Neural progenitor cell (in vitro differentiated cells): ENCODE measurements around the gene PRAMEF10. TPM values are rescaled to one million over a fixed set of nuclear protein-coding genes. Genes with fewer than 3 reads are reported as not detected.
"Not testable (repeated sequence)": the region's sequence is repeated elsewhere in the genome, so short reads cannot be mapped to it uniquely, and the experiment has no call there.

Source experiments
- DNase-seq: peaks from one replicate; pipeline ENCODE4 v3.0.0-alpha.2; 2016; ENCODE audit warnings: low spot score
- H2AFZ ChIP-seq: fragments of 200-600 bp; sonication (generic); replicated peaks from 2 replicates; pipeline ENCODE4 v1.6.1; 2016; ENCODE audit warnings: antibody characterized with exemption
- H3F3A ChIP-seq: fragments of 200-600 bp; sonication (generic); 2 replicates; pipeline ENCODE4 v1.6.1; 2016; ENCODE audit warnings: antibody characterized with exemption, low read depth
- H3K27ac ChIP-seq: fragments of 200-600 bp; sonication (generic); 2 replicates; pipeline ENCODE4 v1.5.1; 2016; ENCODE audit warnings: mild to moderate bottlenecking
- H3K27me3 ChIP-seq: fragments of 200-600 bp; sonication (generic); 2 replicates; pipeline ENCODE4 v1.6.1; 2016; ENCODE audit warnings: mild to moderate bottlenecking, moderate library complexity
- H3K36me3 ChIP-seq: fragments of 200-600 bp; sonication (generic); 2 replicates; pipeline ENCODE4 v1.5.1; 2016
- H3K4me1 ChIP-seq: fragments of 200-600 bp; sonication (generic); 2 replicates; pipeline ENCODE4 v1.6.1; 2016; ENCODE audit warnings: mixed run types
- H3K4me2 ChIP-seq: fragments of 200-600 bp; sonication (generic); 2 replicates; pipeline ENCODE4 v1.6.1; 2016
- H3K4me3 ChIP-seq: fragments of 200-600 bp; sonication (generic); 2 replicates; pipeline ENCODE4 v1.5.1; 2016
- H3K79me2 ChIP-seq: fragments of 200-600 bp; sonication (generic); 2 replicates; pipeline ENCODE4 v1.6.1; 2016; ENCODE audit warnings: low read depth
- H3K9ac ChIP-seq: fragments of 200-600 bp; sonication (generic); 2 replicates; pipeline ENCODE4 v1.6.1; 2016
- H3K9me3 ChIP-seq: fragments of 200-600 bp; sonication (generic); 2 replicates; pipeline ENCODE4 v1.5.1; 2016; ENCODE audit warnings: low read depth
- H4K20me1 ChIP-seq: fragments of 200-600 bp; sonication (generic); 2 replicates; pipeline ENCODE4 v1.6.1; 2016; ENCODE audit warnings: low read depth
- H3K27ac Mint-ChIP-seq: 3 replicates; pipeline ENCODE4 v1.8.0; 2021; ENCODE audit warnings: mixed read lengths
- H3K27me3 Mint-ChIP-seq: 2 replicates; pipeline ENCODE4 v1.8.0; 2022; ENCODE audit warnings: low read depth, mild to moderate bottlenecking, inconsistent platforms, moderate library complexity, mixed read lengths; ENCODE audit not compliant: insufficient read depth
- H3K36me3 Mint-ChIP-seq: 3 replicates; pipeline ENCODE4 v1.8.0; 2021; ENCODE audit warnings: mixed read lengths
- H3K4me1 Mint-ChIP-seq: 3 replicates; pipeline ENCODE4 v1.8.0; 2021; ENCODE audit warnings: mixed read lengths
- H3K4me3 Mint-ChIP-seq: 3 replicates; pipeline ENCODE4 v1.8.0; 2021; ENCODE audit warnings: mild to moderate bottlenecking, moderate library complexity, mixed read lengths
- H3K9me3 Mint-ChIP-seq: 3 replicates; pipeline ENCODE4 v1.8.0; 2020; ENCODE audit warnings: mixed read lengths
- EZH2 ChIP-seq: fragments of 200-600 bp; sonication (generic); IDR thresholded peaks from 2 replicates; pipeline ENCODE4 v1.6.1; 2017; ENCODE audit warnings: antibody characterized with exemption, mild to moderate bottlenecking, moderate library complexity
- EZH2phosphoT487 ChIP-seq: fragments of 200-600 bp; sonication (generic); IDR thresholded peaks from 2 replicates; pipeline ENCODE4 v1.6.1; 2017; ENCODE audit warnings: antibody characterized with exemption
- small RNA-seq: library from RNA; depleted of rRNA; stranded (forward); fragments of <200 nt; gene quantifications from one replicate; pipeline ENCODE3, GENCODE V24; 2015
- total RNA-seq: library from RNA; depleted of rRNA; stranded (reverse); fragments of >200 nt; gene quantifications from 2 replicates; pipeline ENCODE4 v1.2.3, GENCODE V29; 2015; ENCODE audit warnings: low replicate concordance

The PRAMEF10 gene
- total RNA-seq, 1 donor from 2014 or later, result not detected

GRCh38 chr1:12878453-12878852 lies 19.6 kb downstream of the PRAMEF10 start:
- not testable (repeated sequence) for H3K9me3 Mint-ChIP-seq, H4K20me1 ChIP-seq, H3K36me3 Mint-ChIP-seq, H3K79me2 ChIP-seq, H3K4me3 ChIP-seq, H3K36me3 ChIP-seq, H3K4me3 Mint-ChIP-seq, H3K4me2 ChIP-seq, H3K27ac Mint-ChIP-seq, H3K4me1 Mint-ChIP-seq, H3K27ac ChIP-seq, H2AFZ ChIP-seq, H3K27me3 Mint-ChIP-seq, H3K27me3 ChIP-seq, H3K9ac ChIP-seq, H3K4me1 ChIP-seq, H3F3A ChIP-seq, DNase-seq, H3K9me3 ChIP-seq

- H3K27me3 ChIP-seq, result not testable (repeated sequence)
Observed at GRCh38 chr1:12863131-12863880, 34.8 kb downstream of the PRAMEF10 start.

GRCh38 chr1:12856786-12857185 lies 41.3 kb downstream of the PRAMEF10 start, which contains the start of gene PRAMEF2:
TSS of gene PRAMEF2 (plus strand) at chr1:12857086. CDS start at chr1:12859010, 1,924 bp downstream.
- not testable (repeated sequence) for H3K9ac ChIP-seq, H3K4me1 Mint-ChIP-seq, H2AFZ ChIP-seq, H3K4me1 ChIP-seq, DNase-seq, H3K4me2 ChIP-seq, H3F3A ChIP-seq, H3K4me3 ChIP-seq, H3K9me3 ChIP-seq, H3K36me3 ChIP-seq, H3K9me3 Mint-ChIP-seq, H3K79me2 ChIP-seq, H3K4me3 Mint-ChIP-seq, H3K27me3 Mint-ChIP-seq, H3K27ac ChIP-seq, H4K20me1 ChIP-seq, H3K27ac Mint-ChIP-seq, H3K36me3 Mint-ChIP-seq, H3K27me3 ChIP-seq

More at GRCh38 chr1:12863131-12863880, 34.8 kb downstream of the PRAMEF10 start:
- not testable (repeated sequence) for H3K36me3 Mint-ChIP-seq, H3K27ac ChIP-seq, H3K79me2 ChIP-seq, H3K9me3 ChIP-seq, H3K4me3 Mint-ChIP-seq, H4K20me1 ChIP-seq, H3K9me3 Mint-ChIP-seq, H3K27me3 Mint-ChIP-seq, H3K27ac Mint-ChIP-seq, H2AFZ ChIP-seq, H3K36me3 ChIP-seq, H3K4me1 Mint-ChIP-seq, H3F3A ChIP-seq, H3K4me2 ChIP-seq, DNase-seq, H3K4me3 ChIP-seq, H3K9ac ChIP-seq, H3K4me1 ChIP-seq

- Histone ChIP-seq H3K27ac (no peak overlapping the region), H2AFZ (no peak overlapping the region), H3K27me3 (no peaks in the 10 kb centered on the region), H3K4me1 (no peaks in the 10 kb centered on the region), H3K79me2 (no peaks in the 10 kb centered on the region), H3F3A (no peaks in the 10 kb centered on the region), H3K9me3 (no peaks in the 10 kb centered on the region), H3K4me2 (no peak overlapping the region), H3K4me3 (no peak overlapping the region), H4K20me1 (no peaks in the 10 kb centered on the region), H3K9ac (no peak overlapping the region), H3K36me3 (no peaks in the 10 kb centered on the region)
- Mint-ChIP-seq H3K9me3 (peaks cover 5% of the 10 kb centered on the region), H3K36me3 (no peaks in the 10 kb centered on the region), H3K27ac (no peak overlapping the region), H3K4me1 (no peaks in the 10 kb centered on the region), H3K4me3 (no peak overlapping the region), H3K27me3 (no peaks in the 10 kb centered on the region)
- TF ChIP-seq EZH2phosphoT487 (no peak), EZH2 (no peak)
- no peak for DNase-seq
Observed at GRCh38 chr1:12851779-12852178, 46.3 kb downstream of the PRAMEF10 start.

GRCh38 chr1:12848620-12849019 lies 49.5 kb downstream of the PRAMEF10 start, which contains the start of gene HNRNPCL1:
TSS of gene HNRNPCL1 (minus strand) at chr1:12848720. CDS start at chr1:12848289, 431 bp downstream.
- H3K27ac ChIP-seq, H3K4me3 ChIP-seq, H3K79me2 ChIP-seq, H3K4me1 ChIP-seq, H2AFZ ChIP-seq, H3K9me3 Mint-ChIP-seq, H4K20me1 ChIP-seq, H3K9ac ChIP-seq, H3F3A ChIP-seq, H3K9me3 ChIP-seq, DNase-seq, H3K27ac Mint-ChIP-seq, H3K4me1 Mint-ChIP-seq, H3K36me3 ChIP-seq, H3K36me3 Mint-ChIP-seq, H3K4me3 Mint-ChIP-seq, H3K27me3 ChIP-seq, H3K27me3 Mint-ChIP-seq, H3K4me2 ChIP-seq: not testable (repeated sequence)

Small RNA genes within 50 kb of the gene (small RNA-seq; reads per million reads assigned to genes)
- not detected for gene RNU6-1072P

Other genes starting within 250 kb of the PRAMEF10 start
- gene AADACL3, start 182.2 kb downstream of the PRAMEF10 start, total RNA-seq, result not detected in 2 replicates
- not detected in 2 replicates for gene CFAP107, start 152.1 kb downstream of the PRAMEF10 start, total RNA-seq
- gene PRAMEF12, start 124.5 kb downstream of the PRAMEF10 start, total RNA-seq, result not detected in 2 replicates
- not detected in 2 replicates for gene PRAMEF1, start 106.9 kb downstream of the PRAMEF10 start, total RNA-seq
- not detected in 2 replicates for gene PRAMEF11, start 66.9 kb downstream of the PRAMEF10 start, total RNA-seq
- gene HNRNPCL1, start 49.5 kb downstream of the PRAMEF10 start, total RNA-seq, result not detected in 2 replicates
- gene PRAMEF2, start 41.2 kb downstream of the PRAMEF10 start, total RNA-seq, result not detected in 2 replicates
- not detected in 2 replicates for gene PRAMEF4, start 12.1 kb downstream of the PRAMEF10 start, total RNA-seq
- gene PRAMEF7, start 18.3 kb upstream of the PRAMEF10 start, total RNA-seq, result not detected in 2 replicates
- gene PRAMEF6, start 49.3 kb upstream of the PRAMEF10 start, total RNA-seq, result not detected in 2 replicates
- not detected in 2 replicates for gene PRAMEF27, start 158.3 kb upstream of the PRAMEF10 start, total RNA-seq
- not detected in 2 replicates for gene HNRNPCL3, start 162.5 kb upstream of the PRAMEF10 start, total RNA-seq
- not detected in 2 replicates for gene PRAMEF25, start 172.5 kb upstream of the PRAMEF10 start, total RNA-seq
- not detected in 2 replicates for gene HNRNPCL2, start 218.6 kb upstream of the PRAMEF10 start, total RNA-seq